Activated naive CD4-positive, alpha-beta T cell treated with anti-CD3 and anti-CD28 coated beads, Interleukin-2, amount 50 U/mL, for 24 hours (primary cell): ENCODE data around the gene SBF2.
"Not testable (repeated sequence)": the region's sequence is repeated elsewhere in the genome, so short reads cannot be mapped to it uniquely, and the experiment has no call there.

Experiments used
- H3K27ac Mint-ChIP-seq: one replicate; pipeline ENCODE4 v1.8.0; 2021; ENCODE audit warnings: mild to moderate bottlenecking, mixed read lengths
- H3K27me3 Mint-ChIP-seq: one replicate; pipeline ENCODE4 v1.8.0; 2021; ENCODE audit warnings: mixed read lengths
- H3K36me3 Mint-ChIP-seq: one replicate; pipeline ENCODE4 v1.8.0; 2021; ENCODE audit warnings: mixed read lengths
- H3K4me1 Mint-ChIP-seq: one replicate; pipeline ENCODE4 v1.8.0; 2021; ENCODE audit warnings: mixed read lengths
- H3K4me3 Mint-ChIP-seq: one replicate; pipeline ENCODE4 v1.8.0; 2021; ENCODE audit warnings: mild to moderate bottlenecking, mixed read lengths
- H3K9me3 Mint-ChIP-seq: one replicate; pipeline ENCODE4 v1.8.0; 2021; ENCODE audit warnings: mixed read lengths

SBF2 gene

DNA sequence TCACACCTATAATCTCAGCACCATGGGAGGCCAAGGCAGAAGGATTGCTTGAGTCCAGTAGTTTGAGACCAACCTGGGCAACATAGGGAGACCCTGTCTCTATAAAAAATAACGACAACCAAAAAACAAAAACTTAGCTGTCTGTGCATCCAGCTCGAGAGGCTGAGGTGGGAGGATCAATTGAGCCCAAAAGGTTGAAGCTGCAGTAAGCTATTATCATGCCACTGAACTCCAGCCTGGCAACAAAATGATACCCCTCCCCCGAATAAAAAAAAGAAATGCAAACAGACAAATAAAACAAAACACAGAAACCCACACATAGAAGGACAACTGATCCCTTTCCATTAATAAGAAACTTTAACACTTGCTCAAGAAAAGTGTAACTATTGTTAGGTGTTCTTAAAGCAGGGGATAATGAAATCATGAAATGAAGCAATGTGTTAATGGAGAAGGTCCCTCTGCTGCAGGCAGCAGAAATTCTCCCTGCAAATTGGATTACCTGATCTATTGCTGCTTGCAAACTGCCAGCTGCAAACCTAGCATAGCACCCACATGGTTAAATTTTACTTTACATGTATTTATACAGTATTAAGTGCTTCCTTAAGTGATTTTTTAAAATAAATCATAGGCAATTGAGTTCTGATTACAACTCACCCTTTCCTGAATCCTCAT lies 226.3 kb downstream of the SBF2 start:
- H3K4me3 Mint-ChIP-seq = no peak overlapping the region
- H3K36me3 Mint-ChIP-seq = peaks cover 3% of the 10 kb centered on the region
- no peaks in the 10 kb centered on the region for H3K27me3 Mint-ChIP-seq
- H3K27ac Mint-ChIP-seq = no peak overlapping the region
- H3K4me1 Mint-ChIP-seq = no peaks in the 10 kb centered on the region
- no peaks in the 10 kb centered on the region for H3K9me3 Mint-ChIP-seq

DNA sequence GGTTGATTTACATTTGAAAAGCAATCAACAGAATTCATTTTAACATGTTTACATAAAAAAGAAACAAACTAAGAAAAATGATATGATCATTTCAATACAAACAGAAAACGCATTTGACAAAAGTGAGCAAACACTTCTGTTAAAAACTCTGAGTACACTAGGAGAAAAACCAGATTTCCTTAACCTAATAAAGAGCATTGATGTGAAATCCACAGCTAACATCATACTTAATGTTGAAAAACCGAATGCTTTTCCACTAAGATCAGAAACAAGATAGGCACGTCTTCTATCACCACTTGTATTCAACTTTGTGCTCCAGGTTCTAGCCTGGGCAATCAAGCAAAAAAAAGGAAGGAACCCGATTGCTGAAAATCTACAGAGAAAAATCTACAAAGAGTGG lies 227.6 kb downstream of the SBF2 start:
- H3K9me3 Mint-ChIP-seq = no peaks in the 10 kb centered on the region
- H3K4me3 Mint-ChIP-seq = no peak overlapping the region
- H3K27me3 Mint-ChIP-seq = no peaks in the 10 kb centered on the region
- H3K36me3 Mint-ChIP-seq = peaks cover 7% of the 10 kb centered on the region
- H3K27ac Mint-ChIP-seq = no peak overlapping the region
- no peaks in the 10 kb centered on the region for H3K4me1 Mint-ChIP-seq

DNA sequence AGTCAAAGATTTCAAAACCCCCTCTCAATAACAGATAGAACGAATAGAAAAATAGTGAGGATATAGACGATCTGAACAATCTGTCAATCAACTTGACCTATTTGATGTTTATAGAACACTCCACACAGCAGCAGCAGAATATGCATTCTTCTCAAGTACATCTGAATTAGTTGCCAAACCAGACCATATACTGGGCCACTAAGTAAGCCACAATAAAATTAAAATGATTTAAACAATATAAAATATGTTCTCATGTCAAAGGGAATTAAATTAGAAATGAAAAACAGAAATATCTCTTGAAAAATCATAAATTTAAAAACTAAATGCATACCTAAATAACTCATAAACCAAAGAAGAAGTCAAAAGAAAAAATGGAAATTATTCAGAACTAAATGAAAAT lies 229.2 kb downstream of the SBF2 start:
- Mint-ChIP-seq H3K9me3 (peaks cover 5% of the 10 kb centered on the region), H3K27me3 (no peaks in the 10 kb centered on the region), H3K4me1 (no peaks in the 10 kb centered on the region), H3K27ac (no peak overlapping the region), H3K36me3 (peaks cover 14% of the 10 kb centered on the region), H3K4me3 (no peak overlapping the region)

DNA sequence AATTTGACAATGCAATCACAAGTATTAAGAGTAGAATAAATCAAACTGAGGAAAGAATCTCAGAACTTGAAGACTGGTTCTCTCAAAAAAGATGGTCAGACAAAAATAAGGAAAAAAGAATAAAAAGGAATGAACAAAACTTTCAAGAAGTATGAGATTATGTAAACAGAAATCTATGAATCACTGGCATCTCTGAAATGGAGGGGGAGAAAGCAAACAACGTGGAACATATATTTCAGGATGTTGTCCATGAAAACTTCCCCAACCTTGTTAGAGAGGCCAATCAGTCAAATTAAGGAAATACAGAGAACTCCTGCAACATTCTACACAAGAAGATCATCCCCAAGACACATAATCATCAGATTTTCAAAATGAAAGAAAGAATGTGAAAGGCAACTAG lies 235.7 kb downstream of the SBF2 start:
- H3K4me1 Mint-ChIP-seq = no peaks in the 10 kb centered on the region
- H3K9me3 Mint-ChIP-seq = peaks cover 18% of the 10 kb centered on the region
- no peaks in the 10 kb centered on the region for H3K27me3 Mint-ChIP-seq
- H3K4me3 Mint-ChIP-seq = no peak overlapping the region
- peaks cover 29% of the 10 kb centered on the region for H3K36me3 Mint-ChIP-seq
- H3K27ac Mint-ChIP-seq = no peak overlapping the region

DNA sequence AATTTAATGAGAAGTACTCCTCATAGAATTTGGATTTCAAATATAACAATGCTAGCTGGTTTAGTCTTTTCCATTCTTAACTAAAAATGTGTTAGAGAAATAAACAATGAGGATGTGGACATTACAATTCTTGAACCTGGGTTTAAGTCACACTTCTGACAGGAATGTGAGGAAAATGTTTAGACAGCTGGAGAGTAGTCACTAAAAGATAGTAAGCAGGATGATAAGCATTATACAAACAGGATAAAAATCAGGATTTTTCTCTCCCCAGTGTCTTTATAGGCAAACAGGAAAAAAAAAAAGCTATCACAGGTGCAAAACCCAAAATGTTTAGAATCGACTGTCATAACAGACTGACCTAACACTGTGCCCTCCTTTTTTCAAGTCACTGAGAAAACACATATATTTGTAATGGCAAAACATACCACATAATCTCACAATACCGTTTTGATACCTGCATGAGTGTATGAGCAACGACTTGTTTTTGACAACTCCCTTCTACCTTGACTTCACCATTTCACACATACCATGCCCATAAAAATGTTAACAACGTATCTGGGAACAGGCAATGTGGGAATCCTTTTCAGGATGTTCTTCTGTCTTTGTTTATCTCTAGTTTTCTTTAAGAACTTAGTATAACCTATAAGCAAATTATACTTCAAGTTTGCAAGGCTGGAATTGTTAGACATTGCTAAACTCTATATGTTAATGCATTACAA lies 242.0 kb downstream of the SBF2 start:
- no peak overlapping the region for H3K4me3 Mint-ChIP-seq
- peaks cover 7% of the 10 kb centered on the region for H3K36me3 Mint-ChIP-seq
- H3K9me3 Mint-ChIP-seq = no peaks in the 10 kb centered on the region
- no peaks in the 10 kb centered on the region for H3K4me1 Mint-ChIP-seq
- H3K27ac Mint-ChIP-seq = no peak overlapping the region
- H3K27me3 Mint-ChIP-seq = no peaks in the 10 kb centered on the region

DNA sequence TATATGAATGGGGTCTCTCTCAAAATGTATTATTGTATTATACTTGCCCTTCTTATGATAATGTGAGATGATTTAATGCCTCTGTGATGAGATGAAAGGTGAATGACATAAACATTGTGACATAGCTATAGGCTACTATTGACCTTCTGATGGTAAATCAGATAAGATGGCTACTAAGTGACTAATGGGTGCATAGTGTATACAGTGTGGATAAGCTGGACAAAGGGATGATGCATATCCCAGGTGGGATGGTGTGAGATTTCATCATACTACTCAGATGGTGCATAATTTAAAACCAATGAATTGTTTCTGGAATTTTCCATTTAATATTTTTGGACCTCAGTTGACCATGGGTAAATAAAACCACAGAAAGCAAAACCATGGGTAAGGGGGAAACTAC lies 243.5 kb downstream of the SBF2 start:
- H3K9me3 Mint-ChIP-seq = no peaks in the 10 kb centered on the region
- no peak overlapping the region for H3K27ac Mint-ChIP-seq
- H3K4me3 Mint-ChIP-seq = no peak overlapping the region
- no peaks in the 10 kb centered on the region for H3K27me3 Mint-ChIP-seq
- no peaks in the 10 kb centered on the region for H3K4me1 Mint-ChIP-seq
- H3K36me3 Mint-ChIP-seq = peaks cover 6% of the 10 kb centered on the region

DNA sequence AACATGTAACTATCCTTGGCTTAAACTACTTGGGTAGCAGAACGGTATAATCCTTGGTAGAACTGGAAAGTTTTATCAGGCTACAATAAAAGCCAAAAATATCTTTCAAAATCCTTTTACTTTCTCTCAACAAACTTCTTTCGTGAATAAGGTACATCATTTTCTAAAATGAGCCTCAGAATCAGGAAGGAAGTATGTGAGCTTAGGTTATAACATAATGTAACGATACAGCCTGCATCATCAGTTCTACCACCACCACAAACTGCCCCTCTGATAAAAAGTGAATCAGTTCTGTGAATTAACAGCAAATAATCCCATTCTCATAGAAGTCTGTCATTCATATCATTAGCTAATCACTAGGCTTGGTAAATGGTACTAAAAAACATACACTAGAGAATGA lies 244.3 kb downstream of the SBF2 start:
- no peak overlapping the region for H3K4me3 Mint-ChIP-seq
- peaks cover 6% of the 10 kb centered on the region for H3K36me3 Mint-ChIP-seq

DNA sequence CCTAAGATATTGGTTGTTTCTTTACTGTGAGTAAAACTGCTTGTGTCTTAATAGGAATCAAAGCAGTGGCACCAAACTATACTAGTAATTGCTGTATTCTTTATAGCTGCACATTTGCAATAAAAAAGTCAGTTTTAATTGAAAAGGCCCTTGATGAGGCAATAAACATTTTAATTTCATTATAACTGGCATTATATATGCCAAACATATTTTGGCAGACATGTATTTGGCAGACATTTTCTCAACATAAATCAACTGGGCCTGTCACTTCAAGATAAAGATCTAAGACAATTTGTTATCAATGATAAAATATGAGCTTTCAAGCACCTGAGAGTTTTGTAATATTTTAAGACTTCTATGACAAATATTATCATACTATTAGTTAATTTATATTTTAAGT lies 245.7 kb downstream of the SBF2 start:
- Mint-ChIP-seq H3K27me3 (no peaks in the 10 kb centered on the region), H3K36me3 (peaks cover 2% of the 10 kb centered on the region), H3K27ac (no peak overlapping the region), H3K4me3 (no peak overlapping the region), H3K9me3 (no peaks in the 10 kb centered on the region), H3K4me1 (no peaks in the 10 kb centered on the region)

More for the DNA sequence above, 244.3 kb downstream of the SBF2 start:
- H3K9me3 Mint-ChIP-seq = no peaks in the 10 kb centered on the region
- no peak overlapping the region for H3K27ac Mint-ChIP-seq
- H3K4me1 Mint-ChIP-seq = no peaks in the 10 kb centered on the region
- H3K27me3 Mint-ChIP-seq = no peaks in the 10 kb centered on the region

DNA sequence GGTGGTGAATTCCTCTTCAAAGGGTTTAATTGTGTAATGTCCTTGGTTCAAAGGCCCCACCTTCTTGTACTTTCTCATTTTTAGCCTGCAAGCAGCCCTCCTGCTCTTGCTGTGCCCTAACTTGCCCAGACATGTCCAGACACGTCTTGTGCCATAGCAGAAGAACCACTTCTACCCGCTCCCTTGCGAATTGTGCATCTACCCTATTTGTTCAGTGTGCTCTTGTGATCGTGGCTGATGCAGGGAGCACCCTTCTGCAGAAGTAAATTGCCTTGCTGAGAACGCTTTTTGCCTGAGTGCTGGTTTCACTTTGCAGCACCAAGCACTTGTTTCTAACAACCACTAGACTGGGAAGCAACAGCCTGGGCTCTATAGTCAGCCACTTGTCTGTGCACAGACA lies 249.4 kb downstream of the SBF2 start:
- Mint-ChIP-seq H3K9me3 (no peaks in the 10 kb centered on the region), H3K36me3 (peaks cover 18% of the 10 kb centered on the region)

DNA sequence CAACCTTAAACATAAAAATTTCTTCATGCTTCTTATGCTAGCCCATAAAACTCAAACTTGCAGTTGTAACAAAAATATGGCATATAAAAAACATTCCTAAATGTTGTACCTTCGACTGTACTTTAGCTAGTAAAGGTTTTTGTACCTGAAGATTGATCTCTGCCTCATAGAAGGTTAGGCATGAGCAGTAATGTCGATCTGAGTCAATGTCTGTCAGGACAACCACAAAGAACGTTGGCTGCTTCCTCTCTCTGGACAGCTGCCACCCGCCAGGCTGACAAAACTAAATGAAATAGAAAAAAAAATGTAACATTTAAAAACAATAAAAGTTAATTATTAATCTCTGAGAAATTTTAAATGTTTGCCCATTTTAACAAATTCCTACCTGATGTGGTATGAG lies 251.3 kb downstream of the SBF2 start:
- Mint-ChIP-seq H3K4me1 (no peaks in the 10 kb centered on the region), H3K27ac (no peak overlapping the region), H3K36me3 (peaks cover 25% of the 10 kb centered on the region), H3K4me3 (no peak overlapping the region), H3K9me3 (no peaks in the 10 kb centered on the region), H3K27me3 (no peaks in the 10 kb centered on the region)

More for the DNA sequence above, 249.4 kb downstream of the SBF2 start:
- H3K4me1 Mint-ChIP-seq = no peaks in the 10 kb centered on the region
- no peaks in the 10 kb centered on the region for H3K27me3 Mint-ChIP-seq
- no peak overlapping the region for H3K4me3 Mint-ChIP-seq
- no peak overlapping the region for H3K27ac Mint-ChIP-seq

DNA sequence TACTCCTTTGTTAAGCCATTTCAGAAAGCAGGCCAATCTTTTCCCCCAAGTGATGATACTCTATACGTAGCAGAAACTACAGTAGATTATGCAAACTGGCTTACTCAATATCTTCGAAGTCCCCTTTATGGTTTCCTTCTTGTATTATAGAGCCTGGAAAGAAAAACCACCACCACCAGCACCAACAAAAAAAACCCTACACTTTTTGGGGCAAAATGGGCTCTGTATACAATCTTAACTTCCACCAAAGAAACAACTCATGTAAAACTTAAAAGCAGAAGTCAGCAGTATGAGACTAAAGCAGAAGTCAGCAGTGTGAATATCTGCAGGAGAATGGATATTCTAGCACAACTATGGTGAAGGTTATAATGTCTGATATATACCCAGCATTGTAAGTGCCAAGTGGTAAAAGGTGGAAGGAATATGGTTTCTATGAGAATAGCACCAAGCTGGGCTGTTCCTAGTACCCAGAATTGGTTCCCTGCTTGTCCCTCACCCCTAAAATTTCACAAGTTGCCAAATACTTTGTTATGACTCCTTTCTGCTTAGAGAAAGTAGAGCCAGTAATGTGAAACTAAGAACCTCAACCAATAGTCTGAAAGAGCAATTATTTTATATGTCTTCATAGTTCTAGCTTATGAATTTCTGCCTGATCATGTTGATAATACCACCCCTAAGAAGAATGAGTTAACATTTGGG lies 252.1 kb downstream of the SBF2 start:
- Mint-ChIP-seq H3K27me3 (no peaks in the 10 kb centered on the region), H3K9me3 (no peaks in the 10 kb centered on the region), H3K4me1 (no peaks in the 10 kb centered on the region), H3K36me3 (peaks cover 24% of the 10 kb centered on the region), H3K4me3 (no peak overlapping the region), H3K27ac (no peak overlapping the region)

DNA sequence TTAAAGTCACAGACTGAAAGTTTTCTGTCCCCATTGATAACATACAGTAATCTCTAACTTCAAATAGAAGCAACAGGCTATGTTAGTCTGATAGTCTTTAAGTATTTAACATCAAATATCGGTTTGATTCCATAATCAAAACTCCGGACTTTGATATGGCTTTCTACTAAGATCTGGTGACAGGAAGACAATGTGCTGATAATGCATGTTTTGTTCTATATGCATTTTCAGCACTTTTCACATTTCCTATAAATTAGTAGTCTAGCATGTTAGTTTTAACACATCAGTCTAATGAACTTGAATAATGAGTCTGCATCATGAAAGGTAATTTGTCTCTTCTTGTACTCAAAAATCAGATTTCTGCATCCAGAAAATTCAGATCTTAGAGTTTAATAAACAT lies 252.7 kb downstream of the SBF2 start:
- no peak overlapping the region for H3K4me3 Mint-ChIP-seq
- H3K9me3 Mint-ChIP-seq = no peaks in the 10 kb centered on the region
- H3K27me3 Mint-ChIP-seq = no peaks in the 10 kb centered on the region
- no peak overlapping the region for H3K27ac Mint-ChIP-seq
- peaks cover 25% of the 10 kb centered on the region for H3K36me3 Mint-ChIP-seq
- no peaks in the 10 kb centered on the region for H3K4me1 Mint-ChIP-seq

DNA sequence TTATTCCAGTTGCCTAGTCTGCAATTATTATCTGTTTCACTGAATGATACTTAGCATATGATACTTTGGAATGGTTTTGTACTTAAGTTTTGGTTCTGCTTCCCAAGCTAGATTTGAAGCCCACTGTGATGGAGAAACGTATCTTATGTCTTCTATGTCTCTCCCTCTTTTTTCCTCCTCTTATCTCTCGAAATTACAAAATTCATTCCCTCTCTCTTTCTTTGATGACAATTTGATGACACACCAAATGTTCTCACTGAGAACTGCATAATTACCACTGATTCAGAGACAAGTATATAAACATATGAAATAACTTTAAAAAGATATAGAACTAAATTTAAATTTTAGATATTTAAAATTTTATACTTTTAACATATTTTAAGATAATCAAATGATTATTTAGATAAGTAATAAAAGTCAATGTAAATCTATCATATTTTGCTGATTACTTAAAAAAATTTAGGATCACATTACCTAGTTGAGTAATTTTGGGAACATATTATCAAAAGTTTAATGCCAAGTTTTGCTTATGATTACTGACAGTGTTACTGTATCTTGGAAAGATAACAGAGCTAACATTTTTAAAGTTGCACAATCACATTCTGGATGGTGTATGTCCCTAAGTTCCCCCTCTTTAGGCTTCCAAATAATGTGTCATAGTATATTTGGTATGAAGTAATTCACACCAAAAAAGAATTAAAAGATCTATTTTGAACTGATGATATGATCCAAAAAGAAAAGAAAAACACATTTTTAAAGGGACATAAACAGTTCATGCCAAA lies 255.3 kb downstream of the SBF2 start:
- no peak overlapping the region for H3K4me3 Mint-ChIP-seq
- H3K27me3 Mint-ChIP-seq = no peaks in the 10 kb centered on the region
- H3K9me3 Mint-ChIP-seq = no peaks in the 10 kb centered on the region
- H3K4me1 Mint-ChIP-seq = no peaks in the 10 kb centered on the region
- no peak overlapping the region for H3K27ac Mint-ChIP-seq
- H3K36me3 Mint-ChIP-seq = peaks cover 28% of the 10 kb centered on the region

DNA sequence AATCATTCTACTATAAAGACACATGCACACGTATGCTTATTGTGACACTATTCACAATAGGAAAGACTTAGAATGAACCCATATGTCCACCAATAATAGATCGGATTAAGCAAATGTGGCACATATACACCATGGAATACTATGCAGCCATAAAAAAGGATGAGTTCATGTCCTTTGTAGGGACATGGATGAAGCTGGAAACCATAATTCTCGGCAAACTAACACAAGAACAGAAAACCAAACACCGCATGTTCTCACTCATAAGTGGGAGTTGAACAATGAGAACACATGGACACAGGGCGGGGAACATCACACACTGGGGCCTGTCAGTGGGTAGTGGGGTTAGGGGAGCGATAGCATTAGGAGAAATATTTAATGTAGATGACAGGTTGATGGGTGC lies 258.1 kb downstream of the SBF2 start:
- H3K4me1 Mint-ChIP-seq, H3K9me3 Mint-ChIP-seq, H3K27me3 Mint-ChIP-seq, H3K27ac Mint-ChIP-seq, H3K4me3 Mint-ChIP-seq: not testable (repeated sequence)
- H3K36me3 Mint-ChIP-seq = peaks cover 15% of the 10 kb centered on the region

DNA sequence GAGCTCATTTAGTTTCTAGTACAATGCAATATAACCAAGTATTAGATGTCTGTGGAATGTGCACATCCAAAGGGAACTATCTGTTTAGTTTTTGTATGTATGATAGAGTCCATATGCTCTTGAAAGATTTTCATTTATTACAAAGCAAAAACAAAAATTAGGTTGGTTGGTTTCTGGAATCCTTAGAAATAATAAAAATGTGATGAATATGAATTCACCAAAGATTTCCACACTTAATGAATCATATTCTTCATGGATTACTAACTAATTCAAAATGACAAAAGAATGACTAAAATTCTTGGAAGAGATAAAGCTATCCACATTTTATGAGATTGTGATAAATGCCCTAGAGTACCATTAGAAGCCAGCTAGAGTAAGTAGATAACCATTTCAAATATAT lies 261.1 kb downstream of the SBF2 start:
- Mint-ChIP-seq H3K27ac (no peak overlapping the region), H3K9me3 (no peaks in the 10 kb centered on the region), H3K4me1 (no peaks in the 10 kb centered on the region), H3K4me3 (no peak overlapping the region), H3K36me3 (peaks cover 9% of the 10 kb centered on the region), H3K27me3 (no peaks in the 10 kb centered on the region)

DNA sequence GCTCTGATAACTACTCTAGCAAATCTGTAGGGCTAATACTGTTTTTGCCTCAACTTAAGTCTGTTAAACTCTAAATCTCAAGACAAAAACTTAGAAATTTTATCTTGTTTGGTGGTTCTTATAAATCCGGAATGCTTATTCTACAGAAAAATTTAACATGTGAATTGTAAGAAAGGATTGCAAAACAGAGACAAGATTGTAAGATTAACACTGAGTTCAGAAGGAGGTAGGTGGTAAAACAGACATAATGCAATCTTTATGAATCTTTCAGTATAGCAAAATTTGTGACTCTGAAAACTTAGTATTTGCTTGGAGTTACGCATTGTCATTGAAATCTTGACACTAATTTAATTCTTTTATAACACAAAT lies 263.9 kb downstream of the SBF2 start:
- Mint-ChIP-seq H3K27me3 (no peaks in the 10 kb centered on the region), H3K36me3 (peaks cover 10% of the 10 kb centered on the region), H3K27ac (no peak overlapping the region), H3K4me3 (no peak overlapping the region), H3K4me1 (no peaks in the 10 kb centered on the region), H3K9me3 (no peaks in the 10 kb centered on the region)
